ENCODE results near the gene MAG. TPM values are rescaled to one million over a fixed set of nuclear protein-coding genes. Genes with fewer than 3 reads are reported as not detected.

MAG gene
- total RNA-seq, 3 donors from 2014 or later = 4.2 TPM; not detected in 2

DNA sequence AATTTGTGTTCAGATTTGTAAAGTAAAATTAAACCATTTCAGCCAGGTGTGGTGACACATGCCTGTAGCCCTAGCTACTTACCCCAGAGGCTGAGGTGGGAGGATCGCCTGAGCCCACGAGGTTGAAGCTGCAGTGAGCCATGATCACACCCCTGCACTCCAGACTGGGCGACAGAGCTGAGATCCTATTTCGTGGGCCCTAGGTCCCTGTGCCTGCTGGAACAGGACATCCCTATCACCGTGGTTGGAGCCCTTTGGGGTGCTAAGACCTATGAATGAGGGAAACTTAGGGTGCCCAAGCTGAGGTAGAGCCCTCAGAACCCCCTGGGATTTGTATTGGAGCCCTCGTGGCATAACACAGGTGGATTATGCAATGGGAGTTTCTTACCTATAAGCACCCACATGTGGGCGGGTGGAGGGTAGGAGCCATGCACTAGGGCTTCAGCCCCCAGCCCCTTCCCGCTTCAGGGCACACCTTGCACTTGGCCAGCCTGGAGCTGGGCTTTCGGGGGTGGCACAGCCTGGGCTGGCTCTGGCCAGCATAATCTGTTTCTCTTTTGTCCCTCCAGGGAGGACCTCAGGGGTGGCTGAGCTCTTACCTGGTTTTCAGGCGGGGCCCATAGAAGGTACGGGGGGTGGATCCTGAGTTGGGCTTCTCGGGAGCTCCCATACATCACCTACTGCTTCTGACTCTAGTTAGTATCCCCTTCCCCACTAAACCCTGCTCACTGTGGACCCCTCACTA lies 30.4 kb upstream of the MAG start:
- Histone ChIP-seq H3K27me3 (no peaks in the 10 kb centered on the region), H3K9me3 (no peaks in the 10 kb centered on the region), H3K4me1 (peaks cover 8 to 27% of the 10 kb centered on the region in 2 donors), H3K36me3 (no peaks in the 10 kb centered on the region), H3K27ac (peak overlapping the region in 1 of 2 donors; percentile 34), H3K4me3 (no peak overlapping the region)
- no peak for TF ChIP-seq POLR2A (IDR thresholded peaks at IDR 0.05)
- TF ChIP-seq POLR2AphosphoS5 (IDR thresholded peaks at IDR 0.05) = no peak
- intact Hi-C loops (cut with DNase I; ENCODE audit: low total_unique reads) = loop anchor here (10.0 kb wide), 1 partner anchor 107 kb away; the partner anchor contains the start of gene FXYD5
- peak; percentile 3 to 17 for DNase-seq (ENCODE audit: low spot score in 2 of 2)

DNA sequence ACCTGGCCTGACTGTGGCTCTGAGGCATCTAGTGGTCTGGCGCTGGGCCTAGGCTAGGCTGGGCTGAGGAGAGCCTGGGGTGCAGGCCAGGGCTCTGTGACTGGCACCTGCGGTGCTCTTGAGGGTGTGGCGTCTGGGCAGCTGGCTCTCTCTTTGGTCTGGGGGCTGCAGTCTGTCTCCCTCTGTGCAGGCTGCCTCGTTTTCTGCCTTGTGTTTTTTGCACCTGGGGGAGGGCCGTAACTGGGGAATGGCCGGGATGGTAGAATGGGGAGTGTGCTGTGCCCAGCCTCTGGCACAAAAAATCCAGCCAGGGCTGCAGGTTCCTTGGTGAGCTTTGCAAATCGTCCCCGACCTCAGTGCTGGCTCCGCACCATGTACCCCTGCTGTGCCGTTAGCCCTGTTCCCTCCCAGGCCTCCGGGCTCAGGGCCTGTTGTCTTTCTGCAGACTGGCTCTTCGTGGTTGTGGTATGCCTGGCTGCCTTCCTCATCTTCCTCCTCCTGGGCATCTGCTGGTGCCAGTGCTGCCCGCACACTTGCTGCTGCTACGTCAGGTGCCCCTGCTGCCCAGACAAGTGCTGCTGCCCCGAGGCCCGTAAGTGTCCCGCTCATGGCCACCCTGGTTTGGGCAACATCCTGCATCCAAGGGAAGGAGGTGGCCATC lies 29.7 kb upstream of the MAG start:
- Histone ChIP-seq H3K27ac (peak overlapping the region in 1 of 2 donors; percentile 32), H3K36me3 (no peaks in the 10 kb centered on the region), H3K4me3 (no peak overlapping the region), H3K4me1 (peaks cover 8 to 27% of the 10 kb centered on the region in 2 donors), H3K9me3 (no peaks in the 10 kb centered on the region), H3K27me3 (no peaks in the 10 kb centered on the region)
- intact Hi-C loops (cut with DNase I; ENCODE audit: low total_unique reads) = loop anchor here (10.0 kb wide), 1 partner anchor 107 kb away; the partner anchor contains the start of gene FXYD5
- TF ChIP-seq POLR2A (IDR thresholded peaks at IDR 0.05) = no peak
- TF ChIP-seq, protein P1, sequence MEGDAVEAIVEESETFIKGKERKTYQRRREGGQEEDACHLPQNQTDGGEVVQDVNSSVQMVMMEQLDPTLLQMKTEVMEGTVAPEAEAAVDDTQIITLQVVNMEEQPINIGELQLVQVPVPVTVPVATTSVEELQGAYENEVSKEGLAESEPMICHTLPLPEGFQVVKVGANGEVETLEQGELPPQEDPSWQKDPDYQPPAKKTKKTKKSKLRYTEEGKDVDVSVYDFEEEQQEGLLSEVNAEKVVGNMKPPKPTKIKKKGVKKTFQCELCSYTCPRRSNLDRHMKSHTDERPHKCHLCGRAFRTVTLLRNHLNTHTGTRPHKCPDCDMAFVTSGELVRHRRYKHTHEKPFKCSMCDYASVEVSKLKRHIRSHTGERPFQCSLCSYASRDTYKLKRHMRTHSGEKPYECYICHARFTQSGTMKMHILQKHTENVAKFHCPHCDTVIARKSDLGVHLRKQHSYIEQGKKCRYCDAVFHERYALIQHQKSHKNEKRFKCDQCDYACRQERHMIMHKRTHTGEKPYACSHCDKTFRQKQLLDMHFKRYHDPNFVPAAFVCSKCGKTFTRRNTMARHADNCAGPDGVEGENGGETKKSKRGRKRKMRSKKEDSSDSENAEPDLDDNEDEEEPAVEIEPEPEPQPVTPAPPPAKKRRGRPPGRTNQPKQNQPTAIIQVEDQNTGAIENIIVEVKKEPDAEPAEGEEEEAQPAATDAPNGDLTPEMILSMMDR (IDR thresholded peaks at IDR 0.05) = no peak
- TF ChIP-seq POLR2AphosphoS5 (IDR thresholded peaks at IDR 0.05) = no peak
- peak; percentile 16 to 37 for DNase-seq (ENCODE audit: low spot score in 2 of 2)

DNA sequence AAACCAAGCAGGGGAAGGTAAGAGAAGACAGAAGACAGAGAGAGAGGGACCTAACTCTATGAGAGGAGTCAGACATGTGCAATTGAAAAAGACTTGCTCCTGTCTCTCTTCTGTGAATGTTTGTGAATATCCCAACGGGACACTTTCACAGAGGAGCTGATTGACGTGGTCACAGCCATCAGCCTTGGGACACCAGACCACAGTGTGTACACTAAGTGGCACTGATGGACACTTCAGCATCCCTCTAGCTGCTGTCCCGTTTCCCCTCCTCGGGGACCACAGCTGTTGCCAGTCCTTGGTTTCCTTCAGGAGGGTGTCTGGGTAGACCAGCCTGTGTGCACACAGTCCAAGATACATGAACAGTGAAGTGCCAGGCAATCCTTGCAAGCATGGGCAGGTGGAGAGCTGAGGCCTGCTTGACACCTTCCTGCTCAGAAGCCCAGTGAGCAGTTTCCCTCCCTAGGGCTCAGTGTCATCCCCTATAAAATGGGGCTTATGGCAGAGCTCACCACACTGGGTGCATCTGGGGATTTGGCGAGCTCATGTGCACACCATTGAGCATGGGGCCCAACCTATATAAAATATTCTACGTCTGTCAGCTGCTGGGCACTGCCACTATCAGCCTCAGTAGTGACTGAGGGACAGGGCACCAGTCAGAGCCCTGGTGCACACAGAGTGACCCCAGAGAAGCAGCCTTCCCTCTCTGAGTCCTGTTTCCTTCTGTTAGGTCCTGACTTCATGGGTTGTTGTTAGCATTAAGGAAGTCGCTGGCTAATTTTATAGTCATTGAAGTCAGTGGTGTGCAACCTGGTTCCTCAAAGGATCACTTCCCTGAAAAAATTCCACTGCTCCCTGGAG lies 27.5 kb upstream of the MAG start:
- no peaks in the 10 kb centered on the region for H3K36me3 ChIP-seq
- TF ChIP-seq POLR2A (IDR thresholded peaks at IDR 0.05) (no peak), POLR2AphosphoS5 (IDR thresholded peaks at IDR 0.05) (no peak)
- TF ChIP-seq, protein P1 (IDR thresholded peaks at IDR 0.05) = no peak
- H3K4me3 ChIP-seq = no peak overlapping the region
- peak; percentile 14 to 15 for DNase-seq (ENCODE audit: low spot score in 2 of 2)
- H3K4me1 ChIP-seq = peaks cover 8 to 27% of the 10 kb centered on the region in 2 donors
- H3K27me3 ChIP-seq = no peaks in the 10 kb centered on the region
- peak overlapping the region; percentile 57 to 95 for H3K27ac ChIP-seq
- no peaks in the 10 kb centered on the region for H3K9me3 ChIP-seq
- intact Hi-C loops (cut with DNase I; ENCODE audit: low total_unique reads) = loop anchor here (5.0 to 10.0 kb wide), 2 partner anchors 110 to 878 kb away; partner anchors contain the start of genes CAPNS1 and FXYD5

DNA sequence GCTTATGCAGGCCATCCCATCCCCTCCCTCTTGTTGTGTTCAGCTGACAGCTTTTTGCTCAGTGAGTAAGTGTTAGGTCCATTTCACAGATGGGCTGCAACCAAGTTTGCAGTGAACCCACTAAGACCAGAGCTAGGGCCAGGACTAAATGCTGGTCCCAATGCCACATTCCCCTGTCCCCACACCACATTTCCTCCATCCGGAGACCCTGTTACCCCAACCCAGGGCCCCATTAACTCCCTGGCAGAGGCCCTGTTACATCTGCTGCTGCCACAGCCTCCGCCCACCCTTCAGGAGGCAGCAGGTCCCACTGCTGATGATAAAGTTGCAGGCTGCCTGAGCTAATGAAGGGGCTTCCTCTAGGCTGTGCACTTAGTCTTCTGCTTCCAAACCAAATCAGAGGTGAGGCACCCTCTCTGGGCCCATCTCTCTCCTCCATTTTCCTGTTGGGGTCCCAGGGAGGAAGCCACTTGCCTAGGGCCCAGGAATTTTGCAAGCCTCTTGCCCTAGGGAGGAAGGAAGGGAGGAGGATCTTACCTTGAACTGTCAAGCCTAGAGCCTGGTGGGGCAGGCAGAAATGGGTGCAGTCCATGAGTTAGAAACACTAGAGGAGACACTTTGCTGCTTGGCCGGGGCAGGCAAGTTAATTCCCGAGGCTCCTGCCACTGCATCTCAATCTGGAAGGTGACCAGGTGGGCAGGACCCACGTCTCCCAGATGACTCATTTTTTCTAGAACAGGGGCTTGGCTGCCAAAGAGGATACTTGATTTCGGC lies 26.6 kb upstream of the MAG start:
- intact Hi-C loops (cut with DNase I; ENCODE audit: low total_unique reads) = loop anchor here (5.0 to 10.0 kb wide), 2 partner anchors 111 to 877 kb away; partner anchors contain the start of genes CAPNS1 and FXYD5
- H3K4me3 ChIP-seq = no peak overlapping the region
- TF ChIP-seq POLR2AphosphoS5 (IDR thresholded peaks at IDR 0.05) (no peak), POLR2A (IDR thresholded peaks at IDR 0.05) (no peak)
- TF ChIP-seq, protein P1 (IDR thresholded peaks at IDR 0.05) = no peak
- peak overlapping the region; percentile 57 to 95 for H3K27ac ChIP-seq
- no peaks in the 10 kb centered on the region for H3K36me3 ChIP-seq
- H3K9me3 ChIP-seq = no peaks in the 10 kb centered on the region
- peaks cover 8 to 33% of the 10 kb centered on the region in 2 donors for H3K4me1 ChIP-seq
- peak in 1 of 2 donors; percentile 52 for DNase-seq (ENCODE audit: low spot score in 2 of 2)
- no peaks in the 10 kb centered on the region for H3K27me3 ChIP-seq

Measured in breast epithelium (tissue), 4 donors.